GM23248 (cell line): ENCODE results near the gene PSMD5. TPM values are rescaled to one million over a fixed set of nuclear protein-coding genes. Genes with fewer than 3 reads are reported as not detected.

Experiments used
- DNase-seq: peaks from one replicate; pipeline ENCODE4 v3.0.0-alpha.2; 2015
- H2AFZ ChIP-seq: fragments of 200-600 bp; sonication (generic); 2 replicates; pipeline ENCODE4 v1.6.1; 2016; ENCODE audit warnings: antibody characterized with exemption
- H3F3A ChIP-seq: fragments of 200-600 bp; sonication (generic); 2 replicates; pipeline ENCODE4 v1.6.1; 2016; ENCODE audit warnings: mild to moderate bottlenecking, antibody characterized with exemption, mixed run types; ENCODE audit not compliant: insufficient read depth
- H3K27ac ChIP-seq: fragments of 200-600 bp; sonication (generic); 2 replicates; pipeline ENCODE4 v1.5.1; 2016; ENCODE audit warnings: mild to moderate bottlenecking
- H3K27me3 ChIP-seq: fragments of 200-600 bp; sonication (generic); replicated peaks from 2 replicates; pipeline ENCODE4 v1.6.1; 2016; ENCODE audit warnings: mild to moderate bottlenecking; ENCODE audit not compliant: insufficient read depth
- H3K36me3 ChIP-seq: fragments of 200-600 bp; sonication (generic); 2 replicates; pipeline ENCODE4 v1.6.1; 2016; ENCODE audit warnings: low read depth, mild to moderate bottlenecking
- H3K4me1 ChIP-seq: fragments of 200-600 bp; sonication (generic); 2 replicates; pipeline ENCODE4 v1.6.1; 2016; ENCODE audit warnings: mild to moderate bottlenecking; ENCODE audit not compliant: insufficient read depth
- H3K4me2 ChIP-seq: fragments of 200-600 bp; sonication (generic); one replicate; pipeline ENCODE4 v1.6.1; 2016; ENCODE audit warnings: mild to moderate bottlenecking; ENCODE audit not compliant: unreplicated experiment
- H3K4me3 ChIP-seq: fragments of 200-600 bp; sonication (generic); 2 replicates; pipeline ENCODE4 v1.5.1; 2016; ENCODE audit warnings: mild to moderate bottlenecking
- H3K79me2 ChIP-seq: fragments of 200-600 bp; sonication (generic); 2 replicates; pipeline ENCODE4 v1.6.1; 2016; ENCODE audit warnings: mild to moderate bottlenecking; ENCODE audit not compliant: insufficient read depth
- H3K9ac ChIP-seq: fragments of 200-600 bp; sonication (generic); 2 replicates; pipeline ENCODE4 v1.6.1; 2016; ENCODE audit warnings: mild to moderate bottlenecking
- H3K9me2 ChIP-seq: fragments of 200-600 bp; sonication (generic); 2 replicates; pipeline ENCODE4 v1.6.1; 2016; ENCODE audit warnings: mixed run types, mild to moderate bottlenecking, moderate library complexity; ENCODE audit not compliant: insufficient read depth
- H3K9me3 ChIP-seq: fragments of 200-600 bp; sonication (generic); one replicate; pipeline ENCODE4 v1.6.1; 2017; ENCODE audit warnings: low read depth
- H4K20me1 ChIP-seq: fragments of 200-600 bp; sonication (generic); 2 replicates; pipeline ENCODE4 v1.6.0; 2016; ENCODE audit not compliant: insufficient read depth
- EZH2 ChIP-seq: fragments of 200-600 bp; sonication (generic); IDR thresholded peaks from 2 replicates; pipeline ENCODE4 v1.6.1; 2018; ENCODE audit warnings: antibody characterized with exemption, mild to moderate bottlenecking; ENCODE audit not compliant: insufficient read depth, poor library complexity, severe bottlenecking
- EZH2phosphoT487 ChIP-seq: fragments of 200-600 bp; sonication (generic); IDR thresholded peaks from 2 replicates; pipeline ENCODE4 v1.6.1; 2018; ENCODE audit warnings: antibody characterized with exemption, moderate library complexity, mild to moderate bottlenecking, low read depth; ENCODE audit not compliant: insufficient read depth
- WGBS, 2 experiments: methylation state at CpG; one replicate each; pipeline ENCODE4 v1.1.6; 2015 to 2017; ENCODE audit warnings: low lambda C conversion rate in 2 of 2, low coverage in 1 of 2; ENCODE audit errors: missing lambda C conversion rate in 2 of 2; 5-methylcytosine and 5-hydroxymethylcytosine counted together
- in situ Hi-C: fragments of 300-500 bp; cut with MboI; formaldehyde crosslinking; loops from 2 replicates; pipeline ENCODE4 v1.15.0; 2020
- polyA plus RNA-seq: library from polyadenylated mRNA; unstranded; fragments of >200 nt; fragmentation: Nextera tagmentation; extraction: Ambion mirVana; gene quantifications from 2 replicates; pipeline ENCODE4 v1.2.1, GENCODE V29; 2016
- total RNA-seq: library from RNA; depleted of rRNA; stranded (reverse); fragments of >200 nt; shearing (Covaris generic); gene quantifications from 2 replicates; pipeline ENCODE4 v1.2.3, GENCODE V29; 2014

PSMD5 gene
- total and polyA plus RNA-seq, 2 experiments from 2014 or later, result 37.2 to 43.3 TPM

- in situ Hi-C loops, result no loop called here
- no peaks in the 10 kb centered on the region for H3K27me3 ChIP-seq
- no peak overlapping the region for H3K4me3 ChIP-seq
- no peaks in the 10 kb centered on the region for H3K36me3 ChIP-seq
- H4K20me1 ChIP-seq, result no peaks in the 10 kb centered on the region
- no peaks in the 10 kb centered on the region for H3K4me1 ChIP-seq
- no peaks in the 10 kb centered on the region for H3K9me3 ChIP-seq
- H3K9me2 ChIP-seq, result no peaks in the 10 kb centered on the region
- 81 to 84% methylated on average over 7 of the region's 7 CpGs for WGBS, 2 experiments
- no peak overlapping the region for H3K27ac ChIP-seq
- H3K79me2 ChIP-seq, result no peaks in the 10 kb centered on the region
- no peak overlapping the region for H2AFZ ChIP-seq
- no peak overlapping the region for H3K9ac ChIP-seq
- DNase-seq, result no peak
- no peaks in the 10 kb centered on the region for H3F3A ChIP-seq
- TF ChIP-seq EZH2, result no peak
- no peak for TF ChIP-seq EZH2phosphoT487
- no peak overlapping the region for H3K4me2 ChIP-seq
Measured at GRCh38 chr9:120801441-120801840, 41.3 kb downstream of the PSMD5 start.

GRCh38 chr9:120792898-120793765 lies 49.6 kb downstream of the PSMD5 start, which contains the start of gene FBXW2:
TSS of gene FBXW2 (minus strand) at chr9:120793416. CDS start at chr9:120788258, 5,158 bp downstream.
- Histone ChIP-seq H3K36me3 (peaks cover 15% of the 10 kb centered on the region; the same call in 1 of the 2 replicates), H3F3A (0 out of 2 replicates have a peak, but pooled peaks cover 8% of the 10 kb centered on the region), H2AFZ (peak within 1 kb of the TSS; percentile 81), H3K4me2 (peak within 1 kb of the TSS; percentile 98), H3K9me2 (no peaks in the 10 kb centered on the region), H3K4me1 (peaks cover 19% of the 10 kb centered on the region), H3K27ac (peak within 1 kb of the TSS; percentile 93), H3K79me2 (peaks cover 56% of the 10 kb centered on the region), H3K9me3 (no peaks in the 10 kb centered on the region), H4K20me1 (no peaks in the 10 kb centered on the region), H3K4me3 (peak within 1 kb of the TSS; percentile 83), H3K9ac (peak within 1 kb of the TSS; percentile 98), H3K27me3 (no peaks in the 10 kb centered on the region)
- 1% methylated on average over 59 to 66 of the region's 72 CpGs for WGBS, 2 experiments
- in situ Hi-C loops, result no loop called here
- TF ChIP-seq EZH2phosphoT487 (no peak), EZH2 (no peak)
- peak; percentile 97 for DNase-seq

GRCh38 chr9:120791161-120791560 lies 51.6 kb downstream of the PSMD5 start:
- no peaks in the 10 kb centered on the region for H3K9me2 ChIP-seq
- H3K4me1 ChIP-seq, result peaks cover 19% of the 10 kb centered on the region
- H2AFZ ChIP-seq, result no peak overlapping the region
- no peak overlapping the region for H3K9ac ChIP-seq
- 0 out of 2 replicates have a peak, but pooled peaks cover 8% of the 10 kb centered on the region for H3F3A ChIP-seq
- WGBS, 2 experiments, result 95 to 98% methylated on average over 3 of the region's 3 CpGs
- in situ Hi-C loops, result no loop called here
- H3K4me2 ChIP-seq, result peak overlapping the region; percentile 78
- no peak for TF ChIP-seq EZH2
- no peak for TF ChIP-seq EZH2phosphoT487
- H3K27me3 ChIP-seq, result no peaks in the 10 kb centered on the region
- DNase-seq, result peak; percentile 13
- no peaks in the 10 kb centered on the region for H3K9me3 ChIP-seq
- H3K79me2 ChIP-seq, result peaks cover 76% of the 10 kb centered on the region
- no peaks in the 10 kb centered on the region; the same call in 1 of the 2 replicates for H4K20me1 ChIP-seq
- no peak overlapping the region for H3K4me3 ChIP-seq
- H3K36me3 ChIP-seq, result peaks cover 21% of the 10 kb centered on the region
- no peak overlapping the region for H3K27ac ChIP-seq

- no peak overlapping the region for H3K4me2 ChIP-seq
- no peak overlapping the region for H3K9ac ChIP-seq
- 83 to 85% methylated on average over 4 of the region's 4 CpGs for WGBS, 2 experiments
- TF ChIP-seq EZH2 (no peak), EZH2phosphoT487 (no peak)
- H3K4me3 ChIP-seq, result no peak overlapping the region
- no peak for DNase-seq
- H3K79me2 ChIP-seq, result peaks cover 94% of the 10 kb centered on the region
- no peaks in the 10 kb centered on the region; the same call in 1 of the 2 replicates for H4K20me1 ChIP-seq
- H3F3A ChIP-seq, result peaks cover 14% of the 10 kb centered on the region
- H3K27ac ChIP-seq, result no peak overlapping the region
- no peaks in the 10 kb centered on the region for H3K9me3 ChIP-seq
- no peaks in the 10 kb centered on the region for H3K9me2 ChIP-seq
- no peak overlapping the region for H2AFZ ChIP-seq
- no peaks in the 10 kb centered on the region for H3K27me3 ChIP-seq
- H3K36me3 ChIP-seq, result peaks cover 24% of the 10 kb centered on the region
- in situ Hi-C loops, result no loop called here
- peaks cover 29% of the 10 kb centered on the region for H3K4me1 ChIP-seq
Measured at GRCh38 chr9:120787933-120788332, 54.8 kb downstream of the PSMD5 start.
